Muscle of leg (tissue), 11 donors: ENCODE measurements around the gene PNKD. TPM values are rescaled to one million over a fixed set of nuclear protein-coding genes. Genes with fewer than 3 reads are reported as not detected.

Experiments
- DNase-seq: peaks from one replicate; pipeline ENCODE4 v3.0.0; 2013
- H3K27ac ChIP-seq: one replicate; pipeline ENCODE4 v1.5.1; 2013; ENCODE audit warnings: mild to moderate bottlenecking, low read length, control low read depth
- H3K27me3 ChIP-seq: one replicate; pipeline ENCODE4 v1.6.1; 2013; ENCODE audit warnings: low read length; ENCODE audit not compliant: control insufficient read depth, insufficient read depth
- H3K36me3 ChIP-seq: one replicate; pipeline ENCODE4 v1.6.1; 2013; ENCODE audit warnings: low read length; ENCODE audit not compliant: control insufficient read depth, insufficient read depth
- H3K4me1 ChIP-seq: one replicate; pipeline ENCODE4 v1.6.1; 2013; ENCODE audit warnings: low read length; ENCODE audit not compliant: control insufficient read depth, insufficient read depth
- H3K4me3 ChIP-seq: one replicate; pipeline ENCODE4 v1.5.1; 2013; ENCODE audit warnings: low read length, control low read depth
- H3K9me3 ChIP-seq: replicated peaks from 2 replicates; pipeline ENCODE4 v1.6.1; 2013; ENCODE audit warnings: low read depth, low read length; ENCODE audit not compliant: control insufficient read depth
- WGBS: methylation state at CpG from one replicate; pipeline ENCODE4 v1.1.5; 2013; ENCODE audit warnings: missing lambda C conversion rate; ENCODE audit not compliant: insufficient coverage; 5-methylcytosine and 5-hydroxymethylcytosine counted together
- polyA plus RNA-seq, 8 donors: library from polyadenylated mRNA; unstranded; fragments of 120-200 nt; gene quantifications; one replicate each; pipeline versions ENCODE4 v1.2.1 to v1.2.3, GENCODE V29; 2013; ENCODE audit warnings: inconsistent platforms in 1 of 8, low replicate concordance in 1 of 8; ENCODE audit not compliant: insufficient read length in 8 of 8, insufficient read depth in 1 of 8
- total RNA-seq: library from RNA; stranded (reverse); fragments of 120-200 nt; gene quantifications from one replicate; pipeline ENCODE4 v1.2.4, GENCODE V29; 2013

Gene PNKD
- total and polyA plus RNA-seq, 9 donors, result 46.4 to 61.8 (median 50.7) TPM

- H3K9me3 ChIP-seq, result no peaks in the 10 kb centered on the region
- no peaks in the 10 kb centered on the region for H3K27me3 ChIP-seq
- no peak overlapping the region for H3K4me3 ChIP-seq
- peaks cover 7% of the 10 kb centered on the region for H3K4me1 ChIP-seq
- WGBS, result 75% methylated on average over 2 of the region's 4 CpGs
- no peaks in the 10 kb centered on the region for H3K36me3 ChIP-seq
- H3K27ac ChIP-seq, result no peak overlapping the region
- no peak for DNase-seq
These were observed 47.5 kb downstream of the PNKD start for GRCh38 chr2:218317835-218318234.

- WGBS, result 77% methylated on average over 3 of the region's 7 CpGs
- H3K36me3 ChIP-seq, result no peaks in the 10 kb centered on the region
These were observed 47.9 kb downstream of the PNKD start for GRCh38 chr2:218318241-218318640.

GRCh38 chr2:218319813-218320365 is 49.6 kb downstream of the PNKD start:
- DNase-seq, result no peak
- Histone ChIP-seq H3K4me1 (peaks cover 18% of the 10 kb centered on the region), H3K4me3 (no peak overlapping the region), H3K27ac (no peak overlapping the region), H3K36me3 (no peaks in the 10 kb centered on the region), H3K27me3 (no peaks in the 10 kb centered on the region), H3K9me3 (no peaks in the 10 kb centered on the region)
- 38% methylated on average over 3 of the region's 6 CpGs for WGBS

More at GRCh38 chr2:218318241-218318640, 47.9 kb downstream of the PNKD start:
- no peak for DNase-seq
- no peaks in the 10 kb centered on the region for H3K27me3 ChIP-seq
- H3K9me3 ChIP-seq, result no peaks in the 10 kb centered on the region
- H3K4me1 ChIP-seq, result peaks cover 7% of the 10 kb centered on the region
- no peak overlapping the region for H3K4me3 ChIP-seq
- no peak overlapping the region for H3K27ac ChIP-seq

GRCh38 chr2:218320704-218321336 is 50.5 kb downstream of the PNKD start:
- WGBS, result 73% methylated on average over 2 of the region's 3 CpGs
- H3K9me3 ChIP-seq, result no peaks in the 10 kb centered on the region
- no peak overlapping the region for H3K4me3 ChIP-seq
- no peak overlapping the region for H3K27ac ChIP-seq
- H3K4me1 ChIP-seq, result peaks cover 20% of the 10 kb centered on the region
- H3K27me3 ChIP-seq, result no peaks in the 10 kb centered on the region
- H3K36me3 ChIP-seq, result no peaks in the 10 kb centered on the region
- DNase-seq, result no peak

- H3K4me1 ChIP-seq, result peaks cover 30% of the 10 kb centered on the region
- H3K27ac ChIP-seq, result peak overlapping the region; percentile 84
- DNase-seq, result peak; percentile 84
- H3K27me3 ChIP-seq, result no peaks in the 10 kb centered on the region
- H3K36me3 ChIP-seq, result no peaks in the 10 kb centered on the region
- WGBS, result under 1% methylated on average over 59 of the region's 69 CpGs
- peak overlapping the region; percentile 52 for H3K4me3 ChIP-seq
- H3K9me3 ChIP-seq, result no peaks in the 10 kb centered on the region
These were observed 52.6 kb downstream of the PNKD start for GRCh38 chr2:218322768-218323525.

GRCh38 chr2:218323526-218324472 is 53.5 kb downstream of the PNKD start:
- 4% methylated on average over 18 of the region's 24 CpGs for WGBS
- H3K4me3 ChIP-seq, result peak overlapping the region; percentile 52
- no peaks in the 10 kb centered on the region for H3K36me3 ChIP-seq
- H3K9me3 ChIP-seq, result no peaks in the 10 kb centered on the region
- H3K4me1 ChIP-seq, result peaks cover 30% of the 10 kb centered on the region
- no peaks in the 10 kb centered on the region for H3K27me3 ChIP-seq
- peak overlapping the region; percentile 84 for H3K27ac ChIP-seq
- peak; percentile 53 for DNase-seq

GRCh38 chr2:218325566-218326160 is 55.3 kb downstream of the PNKD start:
- peak; percentile 25 for DNase-seq
- no peaks in the 10 kb centered on the region for H3K36me3 ChIP-seq
- 46% methylated on average over 2 of the region's 4 CpGs for WGBS
- no peak overlapping the region for H3K4me3 ChIP-seq
- H3K9me3 ChIP-seq, result no peaks in the 10 kb centered on the region
- peaks cover 42% of the 10 kb centered on the region for H3K4me1 ChIP-seq
- no peak overlapping the region for H3K27ac ChIP-seq
- no peaks in the 10 kb centered on the region for H3K27me3 ChIP-seq

- DNase-seq, result no peak
- Histone ChIP-seq H3K9me3 (no peaks in the 10 kb centered on the region), H3K4me1 (peaks cover 42% of the 10 kb centered on the region), H3K4me3 (no peak overlapping the region), H3K27me3 (no peaks in the 10 kb centered on the region), H3K36me3 (no peaks in the 10 kb centered on the region), H3K27ac (no peak overlapping the region)
- WGBS, result no CpG with 5 or more reads among the region's 2 CpGs
These were observed 56.0 kb downstream of the PNKD start for GRCh38 chr2:218326315-218326714.

- H3K4me1 ChIP-seq, result peaks cover 36% of the 10 kb centered on the region
- H3K27me3 ChIP-seq, result no peaks in the 10 kb centered on the region
- no peaks in the 10 kb centered on the region for H3K36me3 ChIP-seq
- no peak for DNase-seq
- 63% methylated on average over 9 of the region's 11 CpGs for WGBS
- H3K4me3 ChIP-seq, result no peak overlapping the region
- no peaks in the 10 kb centered on the region for H3K9me3 ChIP-seq
- no peak overlapping the region for H3K27ac ChIP-seq
These were observed 57.3 kb downstream of the PNKD start for GRCh38 chr2:218327451-218328210.
